ENCODE results near the gene ERBB4.

The ERBB4 gene

DNA sequence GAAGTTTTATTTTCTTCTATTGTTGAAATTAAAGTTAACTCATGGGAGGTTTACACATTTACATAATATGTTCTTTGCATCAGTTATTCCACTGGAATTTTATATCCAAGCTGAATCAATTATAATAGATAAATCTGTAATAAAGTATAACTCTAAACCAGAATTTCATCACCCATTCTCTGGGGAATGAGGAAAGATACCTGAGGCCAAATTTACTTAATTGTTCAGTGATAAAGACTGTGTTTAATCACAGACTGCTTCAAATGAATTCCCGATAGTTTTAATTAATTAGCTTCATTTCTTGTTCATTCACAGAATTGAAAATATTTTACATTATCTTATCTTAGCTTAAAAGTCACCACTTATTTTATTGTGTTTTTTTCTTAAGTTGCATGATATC lies 562.5 kb downstream of the ERBB4 start:
- DNase-seq, result no peak

DNA sequence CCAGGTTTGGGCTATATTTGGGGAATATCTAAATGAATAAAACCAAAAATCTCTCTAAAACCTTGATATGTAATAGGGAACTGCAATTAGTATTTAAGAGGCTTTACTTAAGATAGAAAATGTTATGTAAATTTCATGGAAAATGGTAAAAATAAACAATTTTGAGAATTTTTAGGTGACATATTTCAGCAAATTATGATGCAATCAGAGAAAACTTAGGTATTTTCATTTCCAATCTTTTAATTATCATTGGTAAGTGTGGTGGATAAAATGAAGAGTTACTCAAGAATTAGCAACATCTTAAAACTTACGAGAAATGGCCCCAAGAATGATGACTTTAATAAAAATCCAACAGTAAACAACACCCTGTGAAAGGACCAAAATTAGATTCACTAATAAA lies 571.4 kb downstream of the ERBB4 start:
- no peak for DNase-seq

DNA sequence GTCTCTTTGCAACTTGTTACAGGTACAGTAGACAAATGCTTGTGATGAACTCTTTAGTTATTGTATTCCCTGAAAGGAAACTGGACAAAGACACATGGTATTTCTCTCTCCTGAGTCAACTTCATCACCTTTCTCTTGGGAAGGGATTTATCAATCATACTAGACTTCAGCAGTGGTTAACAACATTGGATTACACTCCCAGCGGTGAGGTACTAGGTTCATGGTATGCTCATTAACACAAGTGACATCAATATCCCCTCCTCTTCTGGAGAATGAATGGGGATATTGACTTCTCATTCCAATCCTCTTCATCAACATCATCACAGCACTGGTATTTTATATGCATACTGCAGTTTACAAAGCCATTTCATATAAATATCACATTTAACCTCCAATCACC lies 574.6 kb downstream of the ERBB4 start:
- DNase-seq, result no peak

DNA sequence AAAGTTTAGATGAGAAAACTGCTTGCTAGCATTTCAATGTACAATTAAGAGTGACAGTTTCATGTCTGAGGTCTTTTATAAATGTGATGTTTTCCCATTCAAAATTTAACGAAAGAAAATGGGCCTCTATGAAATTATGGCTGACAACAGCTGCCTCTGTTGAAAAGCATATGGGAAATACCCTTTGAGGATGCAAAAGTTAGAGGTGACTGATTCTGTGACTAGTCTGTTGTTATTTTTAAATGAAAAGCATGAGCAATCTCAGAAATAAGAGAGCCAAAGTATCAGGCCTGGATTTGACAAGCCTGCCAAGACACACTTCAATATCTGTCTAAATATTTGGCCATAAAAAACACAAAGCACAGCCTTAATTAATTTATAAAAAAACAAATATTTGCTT lies 580.8 kb downstream of the ERBB4 start:
- DNase-seq, result no peak

- DNase-seq, result no peak
Measured at GRCh38 chr2:211955648-211956047, 583.0 kb downstream of the ERBB4 start.

DNA sequence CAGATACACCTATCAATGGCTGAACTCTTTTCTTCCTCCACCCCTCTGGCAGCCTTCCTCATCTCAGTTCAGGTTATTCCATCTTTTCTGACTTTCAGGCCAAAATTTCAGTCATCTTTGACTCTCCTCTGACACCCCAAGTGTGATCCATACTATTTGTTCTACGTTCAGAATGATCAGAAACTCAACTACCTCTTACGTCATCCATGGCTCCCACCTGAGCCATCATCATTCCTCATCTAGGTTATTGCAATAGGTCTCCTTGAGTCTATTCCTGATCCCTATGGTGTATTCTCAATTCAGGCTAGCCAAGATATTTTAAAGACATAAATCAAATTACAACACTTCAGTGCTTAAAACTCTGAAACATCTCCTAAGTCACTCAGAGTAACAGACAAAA lies 589.7 kb downstream of the ERBB4 start:
- no peak for DNase-seq

- no peak for DNase-seq
Measured at GRCh38 chr2:211946960-211947359, 591.6 kb downstream of the ERBB4 start.

- no peak for DNase-seq
Measured at GRCh38 chr2:211944572-211944971, 594.0 kb downstream of the ERBB4 start.

- DNase-seq, result no peak
Measured at GRCh38 chr2:211942153-211942552, 596.4 kb downstream of the ERBB4 start.

DNA sequence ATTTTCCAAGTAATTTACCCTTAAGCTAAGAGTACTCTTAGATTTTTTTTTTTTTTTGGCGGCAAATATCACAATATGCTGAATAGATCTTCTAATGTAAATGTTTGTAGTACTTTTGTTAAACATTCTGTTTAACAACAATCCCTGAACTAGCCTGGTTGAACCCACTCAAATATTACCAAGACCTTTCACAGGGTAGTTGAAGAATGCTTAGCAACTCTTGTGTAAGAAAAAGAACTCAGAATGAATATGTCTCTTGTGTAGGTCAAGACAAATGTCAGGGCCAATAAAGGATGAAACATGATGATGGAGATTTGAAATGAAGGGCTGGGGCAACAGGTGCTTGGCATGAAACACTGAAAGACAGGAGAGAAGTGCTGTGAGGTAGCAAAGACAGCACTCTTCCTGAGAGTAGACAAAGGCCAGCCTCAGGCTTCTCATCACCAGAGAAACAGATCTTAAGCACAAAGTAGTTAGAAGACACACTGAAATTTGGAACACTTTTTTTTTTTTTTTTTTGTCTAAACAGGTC lies 597.3 kb downstream of the ERBB4 start:
- no peak for DNase-seq

DNA sequence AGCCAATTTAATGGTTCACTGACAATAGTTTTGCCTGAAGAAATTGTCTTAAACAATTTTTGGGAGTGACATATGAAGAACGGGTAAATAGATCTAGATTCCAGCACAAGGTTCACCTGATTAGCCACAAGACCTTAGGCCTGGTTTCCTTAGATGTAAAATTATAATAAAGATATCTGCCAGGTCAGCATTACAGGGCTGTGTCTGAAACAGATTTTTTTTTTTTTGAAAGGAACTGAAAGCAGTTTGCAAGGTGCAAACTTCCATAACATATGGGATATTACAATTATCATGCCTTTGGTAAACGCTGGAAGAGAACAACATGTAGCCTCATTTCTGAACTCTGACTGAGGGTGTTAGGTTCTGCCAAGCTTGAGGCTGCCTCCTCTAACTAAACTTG lies 599.4 kb downstream of the ERBB4 start:
- no peak for DNase-seq

DNA sequence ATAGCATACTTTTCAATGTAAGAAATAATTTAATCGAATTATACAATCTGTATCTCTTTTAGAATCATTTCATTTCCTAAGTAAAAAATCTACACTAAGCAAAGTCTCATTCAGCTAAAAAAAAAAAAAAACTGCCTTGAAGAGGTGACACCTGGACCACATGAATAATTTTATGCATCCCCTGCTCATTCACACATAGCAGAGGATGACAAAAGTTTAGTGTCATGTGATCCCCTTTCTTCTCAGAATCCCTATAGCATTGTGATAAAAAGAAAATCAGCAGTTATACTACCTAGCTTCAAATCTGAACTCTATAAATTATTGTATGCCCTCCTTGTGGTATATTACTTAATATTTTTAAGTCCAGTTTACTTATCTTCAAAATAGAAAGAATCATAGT lies 603.8 kb downstream of the ERBB4 start:
- DNase-seq, result no peak

GRCh38 chr2:211931314-211931713 lies 607.3 kb downstream of the ERBB4 start:
- DNase-seq, result no peak

- DNase-seq, result no peak
Measured at GRCh38 chr2:211930331-211930730, 608.3 kb downstream of the ERBB4 start.

- no peak for DNase-seq
Measured at GRCh38 chr2:211928201-211928600, 610.4 kb downstream of the ERBB4 start.

GRCh38 chr2:211923019-211923418 lies 615.6 kb downstream of the ERBB4 start:
- DNase-seq, result no peak

GRCh38 chr2:211903961-211904360 lies 634.6 kb downstream of the ERBB4 start:
- no peak for DNase-seq

- DNase-seq, result no peak
Measured at GRCh38 chr2:211901226-211901846, 637.3 kb downstream of the ERBB4 start.

- no peak for DNase-seq
Measured at GRCh38 chr2:211900518-211900917, 638.1 kb downstream of the ERBB4 start.

DNA sequence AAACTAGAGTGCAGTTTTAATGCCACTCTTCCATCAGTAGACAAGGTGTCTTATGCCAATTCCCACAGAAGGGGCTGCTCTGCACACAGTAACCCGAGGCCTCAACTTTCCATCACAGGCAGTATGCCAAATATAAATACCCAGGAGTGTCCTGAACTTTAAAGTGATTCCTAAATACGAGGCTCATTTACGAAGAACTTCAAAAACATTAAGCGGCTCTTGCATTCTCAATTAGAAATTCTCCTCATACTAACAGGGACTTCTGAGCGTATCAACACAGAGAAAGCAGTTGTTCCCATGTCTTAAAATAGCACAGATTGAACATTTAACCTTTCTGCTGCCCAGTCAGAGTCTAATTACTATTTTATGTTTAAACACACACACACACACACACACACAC lies 638.6 kb downstream of the ERBB4 start:
- DNase-seq, result no peak

DNA sequence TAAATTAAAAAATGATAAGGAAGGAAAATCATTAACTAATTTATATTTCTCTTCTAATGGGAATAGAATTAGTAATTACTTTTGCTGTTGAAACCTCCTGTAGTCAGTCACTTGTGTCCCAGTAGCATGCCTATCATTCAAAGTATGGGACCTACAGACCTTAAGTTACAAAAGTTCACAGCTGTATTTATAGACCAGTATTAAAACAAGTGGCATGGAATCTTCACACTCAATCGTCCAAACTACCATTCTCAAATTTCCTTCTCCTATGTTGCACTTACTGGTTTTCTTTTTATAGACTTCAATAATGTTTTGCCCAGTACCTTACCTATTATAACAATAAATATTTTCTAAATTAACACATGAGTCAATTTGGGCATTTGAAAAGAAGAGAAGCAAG lies 639.9 kb downstream of the ERBB4 start:
- DNase-seq, result no peak

GRCh38 chr2:211881449-211881848 lies 657.2 kb downstream of the ERBB4 start:
- no peak for DNase-seq

DNA sequence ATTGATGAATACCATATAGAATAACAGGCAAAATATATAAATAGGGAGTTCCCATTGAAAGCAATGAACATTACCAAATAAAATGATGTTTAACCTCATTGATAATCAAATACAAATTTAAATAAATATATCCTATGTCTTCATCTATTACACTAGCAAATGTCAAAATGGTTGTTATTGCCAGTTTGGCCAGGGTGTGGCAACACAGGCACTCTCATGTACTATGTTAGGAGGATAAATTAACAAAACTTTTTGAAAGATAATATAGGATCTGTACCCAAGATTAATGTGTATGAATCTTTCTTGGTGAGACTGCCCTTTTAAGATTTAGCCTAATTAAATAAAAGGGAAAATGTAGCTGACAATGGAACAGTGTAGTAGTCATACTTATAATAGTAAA lies 659.3 kb downstream of the ERBB4 start:
- DNase-seq, result no peak

GRCh38 chr2:211877061-211877460 lies 661.5 kb downstream of the ERBB4 start:
- no peak for DNase-seq

- no peak for DNase-seq
Measured at GRCh38 chr2:211875488-211875887, 663.1 kb downstream of the ERBB4 start.

All from right forelimb (tissue), 1 donor.